GM06990 (cell line): ENCODE measurements around the gene NOSIP.

ENCODE experiments used
- DNase-seq: peaks from one replicate; pipeline ENCODE4 v3.0.0-alpha.2; 2011; ENCODE audit not compliant: insufficient read length; ENCODE audit errors: extremely low read depth
- H3K27me3 ChIP-seq: replicated peaks from 2 replicates; pipeline ENCODE4 v1.6.0; 2011; ENCODE audit warnings: low read length; ENCODE audit not compliant: control insufficient read depth, insufficient read depth
- H3K36me3 ChIP-seq: 2 replicates; pipeline ENCODE4 v1.5.1; 2011; ENCODE audit warnings: low read length; ENCODE audit not compliant: control insufficient read depth, insufficient read depth
- H3K4me3 ChIP-seq: replicated peaks from 2 replicates; pipeline ENCODE4 v1.5.1; 2011; ENCODE audit warnings: low read depth, mild to moderate bottlenecking, control low read depth, low read length
- TF ChIP-seq, protein P1 (sequence below): IDR thresholded peaks from 2 replicates; pipeline ENCODE4 v1.5.1; 2011; ENCODE audit warnings: low read length, control low read depth, mild to moderate bottlenecking, inconsistent platforms; ENCODE audit not compliant: insufficient read depth, poor library complexity, severe bottlenecking

NOSIP gene

DNA sequence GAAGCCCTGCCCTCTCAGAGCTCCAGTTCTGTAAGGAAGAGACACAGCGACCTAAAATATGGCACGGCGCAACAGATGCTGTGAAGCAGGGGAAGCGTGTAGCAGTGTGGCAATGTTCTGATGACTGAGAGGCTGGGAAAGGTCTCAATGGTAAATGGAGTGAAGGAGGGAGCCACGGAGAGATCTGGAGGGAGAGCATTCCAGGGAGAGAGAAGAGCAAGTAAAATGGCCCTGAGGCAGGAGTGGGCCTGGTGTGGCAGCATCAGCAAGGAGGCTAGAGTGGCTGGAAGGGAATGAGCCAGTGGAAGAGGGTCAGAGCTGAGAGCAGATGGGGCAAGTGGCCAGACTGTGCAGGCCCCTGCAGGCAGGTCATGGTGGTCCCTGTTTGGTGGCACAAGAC, 36.2 kb downstream of the NOSIP start:
- Histone ChIP-seq H3K4me3 (no peak overlapping the region), H3K27me3 (no peaks in the 10 kb centered on the region), H3K36me3 (no peaks in the 10 kb centered on the region)
- TF ChIP-seq, protein P1, sequence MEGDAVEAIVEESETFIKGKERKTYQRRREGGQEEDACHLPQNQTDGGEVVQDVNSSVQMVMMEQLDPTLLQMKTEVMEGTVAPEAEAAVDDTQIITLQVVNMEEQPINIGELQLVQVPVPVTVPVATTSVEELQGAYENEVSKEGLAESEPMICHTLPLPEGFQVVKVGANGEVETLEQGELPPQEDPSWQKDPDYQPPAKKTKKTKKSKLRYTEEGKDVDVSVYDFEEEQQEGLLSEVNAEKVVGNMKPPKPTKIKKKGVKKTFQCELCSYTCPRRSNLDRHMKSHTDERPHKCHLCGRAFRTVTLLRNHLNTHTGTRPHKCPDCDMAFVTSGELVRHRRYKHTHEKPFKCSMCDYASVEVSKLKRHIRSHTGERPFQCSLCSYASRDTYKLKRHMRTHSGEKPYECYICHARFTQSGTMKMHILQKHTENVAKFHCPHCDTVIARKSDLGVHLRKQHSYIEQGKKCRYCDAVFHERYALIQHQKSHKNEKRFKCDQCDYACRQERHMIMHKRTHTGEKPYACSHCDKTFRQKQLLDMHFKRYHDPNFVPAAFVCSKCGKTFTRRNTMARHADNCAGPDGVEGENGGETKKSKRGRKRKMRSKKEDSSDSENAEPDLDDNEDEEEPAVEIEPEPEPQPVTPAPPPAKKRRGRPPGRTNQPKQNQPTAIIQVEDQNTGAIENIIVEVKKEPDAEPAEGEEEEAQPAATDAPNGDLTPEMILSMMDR: no peak
- no peak for DNase-seq

DNA sequence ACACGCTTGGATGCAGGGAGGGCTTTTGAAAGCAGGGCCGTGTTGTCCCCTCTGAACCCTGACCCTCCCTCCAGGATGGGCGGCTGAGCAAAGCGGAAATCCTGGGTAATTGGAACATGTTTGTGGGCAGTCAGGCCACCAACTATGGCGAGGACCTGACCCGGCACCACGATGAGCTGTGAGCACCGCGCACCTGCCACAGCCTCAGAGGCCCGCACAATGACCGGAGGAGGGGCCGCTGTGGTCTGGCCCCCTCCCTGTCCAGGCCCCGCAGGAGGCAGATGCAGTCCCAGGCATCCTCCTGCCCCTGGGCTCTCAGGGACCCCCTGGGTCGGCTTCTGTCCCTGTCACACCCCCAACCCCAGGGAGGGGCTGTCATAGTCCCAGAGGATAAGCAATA, 37.3 kb downstream of the NOSIP start:
- no peak for DNase-seq

DNA sequence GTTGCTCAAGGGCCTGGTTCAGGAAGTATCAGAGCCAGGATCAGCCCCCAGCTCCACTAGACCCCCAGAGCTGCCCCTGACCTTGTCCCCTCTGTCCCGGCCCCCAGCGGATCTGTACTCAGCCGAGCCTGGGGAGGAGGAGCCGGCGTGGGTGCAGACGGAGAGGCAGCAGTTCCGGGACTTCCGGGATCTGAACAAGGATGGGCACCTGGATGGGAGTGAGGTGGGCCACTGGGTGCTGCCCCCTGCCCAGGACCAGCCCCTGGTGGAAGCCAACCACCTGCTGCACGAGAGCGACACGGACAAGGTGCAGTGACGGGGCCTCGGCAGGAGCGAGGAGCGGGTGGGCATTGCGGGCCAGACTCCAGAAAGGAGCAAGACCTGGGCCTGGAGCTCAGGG, 37.9 kb downstream of the NOSIP start:
- TF ChIP-seq, protein P1: no peak
- no peaks in the 10 kb centered on the region for H3K27me3 ChIP-seq
- no peak for DNase-seq
- no peak overlapping the region for H3K4me3 ChIP-seq
- no peaks in the 10 kb centered on the region for H3K36me3 ChIP-seq

More for the DNA sequence above, 37.3 kb downstream of the NOSIP start:
- Histone ChIP-seq H3K36me3 (no peaks in the 10 kb centered on the region), H3K4me3 (no peak overlapping the region), H3K27me3 (no peaks in the 10 kb centered on the region)
- TF ChIP-seq, protein P1: no peak

DNA sequence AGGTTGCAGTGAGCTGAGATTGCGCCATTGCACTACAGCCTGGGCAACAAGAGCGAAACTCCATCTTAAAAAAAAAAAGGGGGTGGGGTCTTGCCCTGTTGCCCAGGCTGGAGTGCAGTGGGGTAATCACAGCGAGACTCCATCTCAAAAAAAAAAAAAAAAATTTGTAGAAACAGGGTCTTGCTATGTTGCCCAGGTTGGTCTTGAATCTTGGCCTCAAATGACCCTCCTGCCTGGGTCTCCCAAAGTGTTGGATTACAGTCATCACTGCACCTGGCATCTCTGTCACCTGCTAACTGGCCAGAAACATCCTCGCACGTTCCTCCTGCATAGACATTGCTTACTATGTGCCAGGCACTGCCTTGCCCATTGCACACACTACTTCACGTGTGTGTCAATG, 38.4 kb downstream of the NOSIP start:
- TF ChIP-seq, protein P1: no peak
- Histone ChIP-seq H3K36me3 (no peaks in the 10 kb centered on the region), H3K27me3 (no peaks in the 10 kb centered on the region), H3K4me3 (no peak overlapping the region)
- DNase-seq: no peak

DNA sequence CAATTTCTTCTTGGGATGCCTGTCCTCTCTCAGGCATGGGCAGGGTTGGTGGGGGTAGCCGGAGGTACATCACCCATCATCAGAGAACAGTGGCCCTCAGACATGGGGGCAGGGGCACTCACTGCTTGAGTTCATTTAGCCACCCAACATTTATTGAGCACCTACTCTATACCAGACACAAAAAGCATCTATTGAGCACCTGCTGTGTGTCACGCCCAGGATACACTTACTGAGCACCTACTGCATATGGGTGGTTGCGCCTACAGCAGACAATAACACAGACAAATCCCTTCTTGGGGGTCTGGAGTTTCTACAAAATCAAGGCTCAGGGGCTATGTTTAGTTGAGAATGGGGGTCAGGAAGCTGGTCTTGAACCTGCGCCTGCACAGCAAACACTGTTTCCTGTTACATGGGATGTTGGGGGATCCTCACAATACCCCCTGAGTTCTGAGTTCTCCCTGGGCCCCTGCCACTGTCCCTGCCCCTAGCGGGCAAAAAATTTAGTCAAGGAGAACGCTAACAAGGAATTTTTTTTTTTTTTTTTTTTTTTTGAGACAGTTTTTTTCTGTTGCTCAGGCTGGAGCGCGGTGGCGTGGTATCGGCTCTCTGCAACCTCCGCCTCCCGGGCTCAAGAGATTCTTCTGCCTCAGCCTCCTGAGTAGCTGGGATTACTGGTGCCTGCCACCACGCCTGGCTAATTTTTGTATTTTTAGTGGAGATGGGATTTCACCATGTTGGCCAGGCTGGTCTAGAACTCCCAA, 41.0 kb downstream of the NOSIP start:
- H3K4me3 ChIP-seq: no peak overlapping the region
- TF ChIP-seq, protein P1: no peak
- no peaks in the 10 kb centered on the region for H3K36me3 ChIP-seq
- no peak for DNase-seq
- H3K27me3 ChIP-seq: no peaks in the 10 kb centered on the region
